Loucy (cell line): ENCODE measurements around the gene BABAM2.

ENCODE experiments used
- H2AFZ ChIP-seq: fragments of 200-600 bp; sonication (generic); 2 replicates; pipeline ENCODE4 v1.6.0; 2016; ENCODE audit warnings: antibody characterized with exemption, mild to moderate bottlenecking, low read length, moderate library complexity
- H3F3A ChIP-seq: fragments of 200-600 bp; 2 replicates; pipeline ENCODE4 v1.6.0; 2016; ENCODE audit warnings: antibody characterized with exemption, low read depth, mild to moderate bottlenecking
- H3K27me3 ChIP-seq: fragments of 200-600 bp; sonication (generic); 2 replicates; pipeline ENCODE4 v1.6.1; 2014; ENCODE audit warnings: low read length, mild to moderate bottlenecking; ENCODE audit not compliant: insufficient read depth, poor library complexity, severe bottlenecking
- H3K36me3 ChIP-seq: fragments of 200-600 bp; sonication (generic); 2 replicates; pipeline ENCODE4 v1.6.1; 2016; ENCODE audit warnings: low read length; ENCODE audit not compliant: insufficient read depth
- H3K4me1 ChIP-seq: fragments of 200-600 bp; sonication (generic); 2 replicates; pipeline ENCODE4 v1.5.1; 2014; ENCODE audit warnings: low read length, mild to moderate bottlenecking; ENCODE audit not compliant: insufficient read depth, poor library complexity, severe bottlenecking
- H3K4me2 ChIP-seq: fragments of 200-600 bp; sonication (generic); 2 replicates; pipeline ENCODE4 v1.6.0; 2014; ENCODE audit warnings: antibody characterized with exemption, low read length, low read depth, mild to moderate bottlenecking; ENCODE audit not compliant: poor library complexity, severe bottlenecking
- H3K4me3 ChIP-seq: fragments of 200-600 bp; sonication (generic); 2 replicates; pipeline ENCODE4 v1.5.1; 2014; ENCODE audit warnings: low read length, mild to moderate bottlenecking, mixed read lengths; ENCODE audit not compliant: poor library complexity, severe bottlenecking
- H3K79me2 ChIP-seq: fragments of 200-600 bp; sonication (generic); 2 replicates; pipeline ENCODE4 v1.6.1; 2014; ENCODE audit warnings: low read length; ENCODE audit not compliant: insufficient read depth
- H3K9ac ChIP-seq: fragments of 200-600 bp; sonication (generic); 2 replicates; pipeline ENCODE4 v1.6.0; 2014; ENCODE audit warnings: mild to moderate bottlenecking, low read depth, low read length, moderate library complexity; ENCODE audit not compliant: poor library complexity, severe bottlenecking
- H3K9me2 ChIP-seq: fragments of 200-600 bp; sonication (generic); replicated peaks from 2 replicates; pipeline ENCODE4 v1.6.1; 2016; ENCODE audit warnings: low read depth, low read length, mixed read lengths
- H3K9me3 ChIP-seq: fragments of 200-600 bp; sonication (generic); 2 replicates; pipeline ENCODE4 v1.6.1; 2014; ENCODE audit warnings: mild to moderate bottlenecking, antibody characterized with exemption, low read length, low read depth; ENCODE audit not compliant: insufficient read depth
- H4K20me1 ChIP-seq: fragments of 200-600 bp; sonication (generic); 2 replicates; pipeline ENCODE4 v1.6.0; 2014; ENCODE audit warnings: antibody characterized with exemption, low read length, mild to moderate bottlenecking; ENCODE audit not compliant: insufficient read depth, poor library complexity, severe bottlenecking
- CTCF ChIP-seq: fragments of 200-600 bp; sonication (generic); conservative IDR thresholded peaks from 2 replicates; pipeline ENCODE4 v1.5.1; 2014; ENCODE audit warnings: mild to moderate bottlenecking, antibody characterized with exemption, low read length
- EZH2phosphoT487 ChIP-seq: fragments of 200-600 bp; IDR thresholded peaks from 2 replicates; pipeline ENCODE4 v1.6.1; 2018; ENCODE audit warnings: antibody characterized with exemption, mild to moderate bottlenecking, moderate library complexity, borderline replicate concordance

BABAM2 gene

GRCh38 chr2:28321426-28321825 lies 430.9 kb downstream of the BABAM2 start:
- H3K79me2 ChIP-seq: no peaks in the 10 kb centered on the region
- H3K36me3 ChIP-seq: no peaks in the 10 kb centered on the region
- H3K27me3 ChIP-seq: no peaks in the 10 kb centered on the region
- H3K4me1 ChIP-seq: peaks cover 26% of the 10 kb centered on the region
- H3F3A ChIP-seq: no peaks in the 10 kb centered on the region
- H3K9me2 ChIP-seq: no peaks in the 10 kb centered on the region
- H4K20me1 ChIP-seq: no peaks in the 10 kb centered on the region
- no peak overlapping the region for H3K9ac ChIP-seq
- no peak overlapping the region for H2AFZ ChIP-seq
- no peaks in the 10 kb centered on the region for H3K9me3 ChIP-seq
- H3K4me3 ChIP-seq: no peak overlapping the region
- H3K4me2 ChIP-seq: no peak overlapping the region
- TF ChIP-seq CTCF (no peak), EZH2phosphoT487 (no peak)

GRCh38 chr2:28322051-28322450 lies 431.5 kb downstream of the BABAM2 start:
- Histone ChIP-seq H3K4me2 (no peak overlapping the region), H2AFZ (no peak overlapping the region), H3K9me3 (no peaks in the 10 kb centered on the region), H3K9ac (no peak overlapping the region), H3K4me1 (peaks cover 26% of the 10 kb centered on the region), H3K36me3 (no peaks in the 10 kb centered on the region), H3K4me3 (no peak overlapping the region), H3K79me2 (no peaks in the 10 kb centered on the region), H3K27me3 (no peaks in the 10 kb centered on the region), H3F3A (no peaks in the 10 kb centered on the region), H4K20me1 (no peaks in the 10 kb centered on the region), H3K9me2 (no peaks in the 10 kb centered on the region)
- TF ChIP-seq CTCF (no peak), EZH2phosphoT487 (no peak)

GRCh38 chr2:28322456-28322855 lies 431.9 kb downstream of the BABAM2 start:
- no peak overlapping the region for H2AFZ ChIP-seq
- H3K9me2 ChIP-seq: no peaks in the 10 kb centered on the region
- TF ChIP-seq CTCF: no peak
- TF ChIP-seq EZH2phosphoT487: no peak
- no peaks in the 10 kb centered on the region for H3K27me3 ChIP-seq
- no peaks in the 10 kb centered on the region for H3K79me2 ChIP-seq
- no peaks in the 10 kb centered on the region for H4K20me1 ChIP-seq
- H3K36me3 ChIP-seq: no peaks in the 10 kb centered on the region
- H3K4me2 ChIP-seq: no peak overlapping the region
- peaks cover 26% of the 10 kb centered on the region for H3K4me1 ChIP-seq
- no peak overlapping the region for H3K4me3 ChIP-seq
- no peaks in the 10 kb centered on the region for H3K9me3 ChIP-seq
- H3K9ac ChIP-seq: no peak overlapping the region
- no peaks in the 10 kb centered on the region for H3F3A ChIP-seq
